Karpas-422 (cell line): Measurements from ENCODE around the gene TRIM56. TPM values are rescaled to one million over a fixed set of nuclear protein-coding genes. Genes with fewer than 3 reads are reported as not detected.
A peak's percentile ranks its signal among the peaks of the same experiment; 100 is the strongest.
"Not testable (repeated sequence)": the region's sequence is repeated elsewhere in the genome, so short reads cannot be mapped to it uniquely, and the experiment has no call there.

ENCODE experiments used
- DNase-seq: peaks from one replicate; pipeline ENCODE4 v3.0.0-alpha.2; 2015
- H2AFZ ChIP-seq: fragments of 200-600 bp; sonication (generic); 2 replicates; pipeline ENCODE4 v1.6.1; 2014; ENCODE audit warnings: antibody characterized with exemption, low read length, mixed read lengths
- H3K27ac ChIP-seq: fragments of 200-600 bp; sonication (generic); 2 replicates; pipeline ENCODE4 v1.5.1; 2014; ENCODE audit warnings: mild to moderate bottlenecking, low read length, moderate library complexity
- H3K27me3 ChIP-seq: fragments of 200-600 bp; sonication (generic); 2 replicates; pipeline ENCODE4 v1.6.1; 2014; ENCODE audit warnings: low read length, mixed read lengths
- H3K36me3 ChIP-seq: fragments of 200-600 bp; sonication (generic); 2 replicates; pipeline ENCODE4 v1.6.1; 2014; ENCODE audit warnings: low read length, mixed read lengths; ENCODE audit not compliant: insufficient read depth
- H3K4me1 ChIP-seq: fragments of 200-600 bp; sonication (generic); 2 replicates; pipeline ENCODE4 v1.6.1; 2014; ENCODE audit warnings: mild to moderate bottlenecking, low read length, mixed read lengths
- H3K4me2 ChIP-seq: fragments of 200-600 bp; sonication (generic); 2 replicates; pipeline ENCODE4 v1.6.1; 2014; ENCODE audit warnings: low read length, low read depth, mild to moderate bottlenecking; ENCODE audit not compliant: poor library complexity, severe bottlenecking
- H3K4me3 ChIP-seq: fragments of 200-600 bp; sonication (generic); 2 replicates; pipeline ENCODE4 v1.5.1; 2014; ENCODE audit warnings: mild to moderate bottlenecking, antibody characterized with exemption, low read length, mixed read lengths
- H3K79me2 ChIP-seq: fragments of 200-600 bp; sonication (generic); 2 replicates; pipeline ENCODE4 v1.6.1; 2014; ENCODE audit warnings: mild to moderate bottlenecking, low read length, mixed read lengths
- H3K9ac ChIP-seq: fragments of 200-600 bp; sonication (generic); 2 replicates; pipeline ENCODE4 v1.6.0; 2014; ENCODE audit warnings: low read length
- H3K9me2 ChIP-seq: fragments of 200-600 bp; sonication (generic), shearing (Covaris generic); replicated peaks from 2 replicates; pipeline ENCODE4 v1.6.0; 2014; ENCODE audit warnings: mild to moderate bottlenecking, low read length, moderate library complexity; ENCODE audit not compliant: insufficient read depth
- H3K9me3 ChIP-seq: fragments of 300-700, 200-600 bp; sonication (generic); 2 replicates; pipeline ENCODE4 v1.6.1; 2014; ENCODE audit warnings: low read length, mixed read lengths
- H4K20me1 ChIP-seq: fragments of 200-600 bp; sonication (generic); 2 replicates; pipeline ENCODE4 v1.6.1; 2014; ENCODE audit warnings: mild to moderate bottlenecking, antibody characterized with exemption, low read length, low read depth; ENCODE audit not compliant: insufficient read depth
- total RNA-seq: library from RNA; depleted of rRNA; stranded (reverse); fragments of >200 nt; shearing (Covaris generic); gene quantifications from 2 replicates; pipeline ENCODE4 v1.2.3, GENCODE V29; 2014; ENCODE audit warnings: low replicate concordance

TRIM56 gene
- total RNA-seq, 1 experiment from 2014 or later, result 8.1 TPM

- not testable (repeated sequence) for H4K20me1 ChIP-seq, H3K79me2 ChIP-seq, H3K27me3 ChIP-seq, H3K4me2 ChIP-seq, H3K9me2 ChIP-seq, H3K27ac ChIP-seq, H3K9me3 ChIP-seq, DNase-seq, H3K4me3 ChIP-seq, H2AFZ ChIP-seq, H3K9ac ChIP-seq, H3K36me3 ChIP-seq, H3K4me1 ChIP-seq
Observed at GRCh38 chr7:101121631-101121990, 36.3 kb downstream of the TRIM56 start.

GRCh38 chr7:101121991-101122932 lies 37.0 kb downstream of the TRIM56 start:
- H3K4me2 ChIP-seq, result peak overlapping the region; percentile 23
- H3K4me1 ChIP-seq, result peaks cover 9% of the 10 kb centered on the region
- no peak overlapping the region for H3K4me3 ChIP-seq
- no peaks in the 10 kb centered on the region for H3K27me3 ChIP-seq
- H2AFZ ChIP-seq, result 0 out of 2 replicates have a peak overlapping the region, but pooled peaks have one; percentile 28
- no peak for DNase-seq
- H4K20me1 ChIP-seq, result no peaks in the 10 kb centered on the region
- no peaks in the 10 kb centered on the region for H3K36me3 ChIP-seq
- no peaks in the 10 kb centered on the region for H3K79me2 ChIP-seq
- no peaks in the 10 kb centered on the region for H3K9me3 ChIP-seq
- H3K9ac ChIP-seq, result peak overlapping the region; percentile 27
- no peak overlapping the region for H3K27ac ChIP-seq
- H3K9me2 ChIP-seq, result no peaks in the 10 kb centered on the region

- H3K4me2 ChIP-seq, result no peak overlapping the region
- no peak overlapping the region for H3K9ac ChIP-seq
- no peak for DNase-seq
- H3K9me2 ChIP-seq, result no peaks in the 10 kb centered on the region
- H3K4me3 ChIP-seq, result no peak overlapping the region
- no peak overlapping the region for H3K27ac ChIP-seq
- H4K20me1 ChIP-seq, result no peaks in the 10 kb centered on the region
- no peak overlapping the region for H2AFZ ChIP-seq
- no peaks in the 10 kb centered on the region for H3K9me3 ChIP-seq
- H3K79me2 ChIP-seq, result no peaks in the 10 kb centered on the region
- peaks cover 9% of the 10 kb centered on the region for H3K4me1 ChIP-seq
- H3K36me3 ChIP-seq, result no peaks in the 10 kb centered on the region
- H3K27me3 ChIP-seq, result no peaks in the 10 kb centered on the region
Observed at GRCh38 chr7:101122933-101123702, 37.8 kb downstream of the TRIM56 start.

- Histone ChIP-seq H3K9ac (no peak overlapping the region), H4K20me1 (no peaks in the 10 kb centered on the region), H3K36me3 (no peaks in the 10 kb centered on the region), H2AFZ (no peak overlapping the region), H3K4me3 (no peak overlapping the region), H3K9me3 (no peaks in the 10 kb centered on the region), H3K79me2 (no peaks in the 10 kb centered on the region), H3K27ac (no peak overlapping the region), H3K27me3 (no peaks in the 10 kb centered on the region), H3K4me1 (peaks cover 9% of the 10 kb centered on the region), H3K9me2 (no peaks in the 10 kb centered on the region), H3K4me2 (no peak overlapping the region)
- no peak for DNase-seq
Observed at GRCh38 chr7:101123703-101124068, 38.4 kb downstream of the TRIM56 start.

GRCh38 chr7:101124376-101125056 lies 39.2 kb downstream of the TRIM56 start:
- Histone ChIP-seq H3K9ac (no peak overlapping the region), H3K27ac (no peak overlapping the region), H3K27me3 (no peaks in the 10 kb centered on the region), H3K4me1 (peaks cover 9% of the 10 kb centered on the region), H3K36me3 (no peaks in the 10 kb centered on the region), H3K9me2 (no peaks in the 10 kb centered on the region), H3K4me2 (no peak overlapping the region), H3K79me2 (no peaks in the 10 kb centered on the region), H3K4me3 (no peak overlapping the region), H2AFZ (no peak overlapping the region), H4K20me1 (no peaks in the 10 kb centered on the region), H3K9me3 (no peaks in the 10 kb centered on the region)
- no peak for DNase-seq

- no peaks in the 10 kb centered on the region for H3K27me3 ChIP-seq
- no peak overlapping the region for H3K9ac ChIP-seq
- no peaks in the 10 kb centered on the region for H3K36me3 ChIP-seq
- no peaks in the 10 kb centered on the region for H4K20me1 ChIP-seq
- H3K79me2 ChIP-seq, result no peaks in the 10 kb centered on the region
- H2AFZ ChIP-seq, result 0 out of 2 replicates have a peak overlapping the region, but pooled peaks have one; percentile 86
- no peaks in the 10 kb centered on the region for H3K9me3 ChIP-seq
- H3K4me1 ChIP-seq, result peaks cover 9% of the 10 kb centered on the region
- H3K27ac ChIP-seq, result no peak overlapping the region
- no peaks in the 10 kb centered on the region for H3K9me2 ChIP-seq
- H3K4me2 ChIP-seq, result no peak overlapping the region
- DNase-seq, result no peak
- no peak overlapping the region for H3K4me3 ChIP-seq
Observed at GRCh38 chr7:101125989-101126650, 40.8 kb downstream of the TRIM56 start.

GRCh38 chr7:101126651-101127459 lies 41.6 kb downstream of the TRIM56 start, which contains the start of gene SERPINE1:
Gene SERPINE1 (plus strand): TSS chr7:101127104. CDS start chr7:101128394, 1,290 bp downstream.
- Histone ChIP-seq H3K36me3 (no peaks in the 10 kb centered on the region), H3K9me3 (no peaks in the 10 kb centered on the region), H3K4me3 (no peak within 1 kb of the TSS), H3K4me2 (no peak within 1 kb of the TSS), H3K9me2 (no peaks in the 10 kb centered on the region), H3K79me2 (no peaks in the 10 kb centered on the region), H3K4me1 (peaks cover 9% of the 10 kb centered on the region), H3K27ac (no peak within 1 kb of the TSS), H3K27me3 (no peaks in the 10 kb centered on the region), H4K20me1 (no peaks in the 10 kb centered on the region), H3K9ac (no peak within 1 kb of the TSS), H2AFZ (peak within 1 kb of the TSS; percentile 86)
- peak; percentile 47 for DNase-seq
